Measurements from ENCODE around the gene CACFD1.

GRCh38 chr9:133443982-133444381 is 15.8 kb upstream of the CACFD1 start:
- TF ChIP-seq CTCF (IDR thresholded peaks at IDR 0.05): no peak
- no peak for TF ChIP-seq POLR2A (IDR thresholded peaks at IDR 0.05)

All from testis (tissue), 2 donors.